HG03469 (cell line): ENCODE results near the gene THAP5.
"Not testable (repeated sequence)": the region's sequence is repeated elsewhere in the genome, so short reads cannot be mapped to it uniquely, and the experiment has no call there.

Source experiments
- ATAC-seq: cut with Tn5 transposase; IDR thresholded peaks from one replicate; pipeline ENCODE4 v1.9.1; 2021; ENCODE audit warnings: mild to moderate bottlenecking, moderate library complexity, moderate number of reproducible peaks; ENCODE audit not compliant: unreplicated experiment

The THAP5 gene

GRCh38 chr7:108585843-108586242 is 16.3 kb upstream of the THAP5 start:
- ATAC-seq = no peak

DNA sequence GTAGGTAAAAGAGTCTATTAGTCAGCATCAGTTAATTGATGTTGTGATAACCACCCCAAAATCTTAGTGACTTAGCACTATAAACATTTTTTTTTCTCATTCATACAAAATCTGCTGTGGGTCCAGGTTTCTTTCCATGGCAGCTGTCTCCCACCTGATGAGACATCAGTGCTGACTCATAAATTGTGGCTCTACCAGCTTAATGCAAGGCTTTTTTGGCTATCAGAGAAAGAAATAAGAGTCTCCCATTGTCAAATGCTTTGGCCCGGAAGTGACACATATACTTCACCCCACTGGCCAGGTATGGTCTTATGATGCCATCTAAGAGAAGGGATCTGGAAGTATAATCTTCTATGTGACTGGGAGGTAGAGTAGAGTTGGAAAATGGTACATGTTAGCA is 14.7 kb upstream of the THAP5 start:
- no peak for ATAC-seq

DNA sequence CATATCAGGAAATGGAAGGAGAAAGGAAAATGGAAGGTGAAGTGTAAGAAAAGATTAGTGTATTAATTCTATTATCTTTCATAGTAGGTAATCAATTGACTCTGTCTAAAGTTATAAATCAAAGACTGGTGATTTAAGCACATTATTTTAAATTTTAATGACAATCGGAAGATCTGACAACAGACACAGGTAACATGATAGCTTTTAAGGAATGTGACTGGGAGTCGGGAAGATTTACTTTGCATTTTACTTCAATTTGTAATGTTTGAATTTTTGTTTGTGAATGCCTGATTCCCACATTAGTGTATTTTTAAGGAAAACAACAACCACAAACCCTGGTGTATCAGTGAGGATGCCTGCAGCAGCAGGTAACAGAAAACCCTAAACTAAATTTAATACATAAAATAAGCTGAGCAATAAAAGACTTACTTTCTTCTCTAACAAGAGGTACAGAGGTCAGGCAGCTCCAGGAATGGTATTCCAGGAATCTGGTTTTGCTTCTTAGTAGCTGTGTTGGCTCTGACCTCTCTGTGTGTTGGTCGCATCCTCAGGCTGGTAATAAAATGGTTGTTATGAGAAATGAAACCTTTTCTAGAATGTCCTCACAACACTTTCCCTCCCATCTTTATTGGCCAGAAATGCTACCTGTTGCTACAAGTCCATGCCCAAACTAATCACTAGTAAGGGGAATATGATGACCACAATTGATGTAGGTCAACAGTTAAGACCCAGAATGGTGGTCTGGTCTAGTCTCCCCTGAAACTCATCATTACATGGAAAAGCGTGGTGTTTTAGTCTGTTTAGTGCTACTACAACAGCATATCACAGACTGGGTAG is 12.4 kb upstream of the THAP5 start:
- ATAC-seq = no peak

GRCh38 chr7:108580298-108580697 is 10.8 kb upstream of the THAP5 start:
- ATAC-seq = no peak

DNA sequence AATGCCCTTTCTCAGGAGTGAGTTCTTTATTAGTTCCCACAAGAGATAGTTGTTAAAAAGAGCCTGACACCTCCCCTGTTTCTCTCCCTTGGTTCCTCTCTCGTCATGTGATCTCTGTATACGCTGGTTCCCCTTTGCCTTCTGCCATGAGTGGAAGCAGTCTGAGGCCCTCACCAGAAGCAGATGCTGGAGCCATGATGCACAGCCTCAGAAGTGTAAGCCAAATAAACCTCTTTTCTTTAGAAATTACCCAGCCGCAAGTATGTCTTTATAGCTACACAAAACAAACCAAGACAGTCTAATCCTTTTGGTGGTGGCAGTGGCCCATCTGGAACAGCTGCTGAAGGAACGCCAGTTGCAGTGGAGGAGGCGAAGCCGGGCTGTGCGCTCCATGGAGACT is 9.4 kb upstream of the THAP5 start:
- no peak for ATAC-seq

GRCh38 chr7:108576116-108576515 is 6.6 kb upstream of the THAP5 start:
- ATAC-seq = no peak

- no peak for ATAC-seq
Observed at GRCh38 chr7:108575156-108575555, 5.7 kb upstream of the THAP5 start.

DNA sequence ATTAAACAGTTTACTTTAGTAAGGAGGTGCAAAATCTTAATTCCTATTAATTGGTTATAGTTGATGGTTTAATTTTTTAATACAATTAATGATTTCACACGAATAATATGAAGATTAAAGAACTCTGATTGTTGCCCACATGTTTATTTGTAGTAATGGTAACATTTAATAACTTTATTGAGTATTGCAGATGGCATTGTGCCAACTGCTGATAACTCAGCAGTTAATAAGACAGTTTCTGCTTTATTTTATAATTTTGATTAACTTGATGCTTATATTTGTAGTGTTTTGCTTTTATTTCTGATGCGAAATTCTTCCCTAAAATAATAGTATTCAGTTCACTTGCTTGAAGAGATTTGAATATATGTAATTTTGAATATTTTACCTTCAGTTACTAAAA is 3.0 kb upstream of the THAP5 start:
- ATAC-seq = no peak

DNA sequence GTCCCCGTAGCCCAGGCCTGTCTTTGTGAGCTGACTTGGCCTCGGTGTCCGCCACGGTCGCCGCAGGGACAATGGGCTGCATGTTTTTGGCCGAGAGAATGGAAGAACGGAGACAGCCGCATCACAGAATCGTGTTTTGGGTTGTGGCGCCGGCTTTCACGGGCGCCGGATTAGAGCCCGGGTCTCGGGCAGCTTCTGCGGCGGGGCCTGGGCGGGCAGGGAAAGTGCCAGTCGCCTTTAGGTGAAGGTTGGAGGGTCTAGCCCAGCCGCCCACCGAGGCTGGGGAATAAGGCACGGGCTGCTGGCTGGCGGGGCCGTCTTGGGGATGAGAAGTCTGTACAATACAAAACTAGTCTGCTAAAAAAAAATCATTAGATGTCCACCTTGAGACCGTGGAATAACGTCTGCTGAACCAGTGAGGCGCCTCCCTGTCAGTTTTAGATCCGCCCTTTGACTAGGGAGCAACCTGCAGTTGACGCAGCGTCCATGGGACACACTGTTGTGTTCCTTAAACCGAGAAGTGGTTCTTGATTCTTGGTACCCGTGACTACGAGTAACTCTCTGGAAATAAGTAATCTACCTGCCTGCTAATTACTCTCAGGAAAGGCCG is 745 bp upstream of the THAP5 start:
- ATAC-seq = no peak

DNA sequence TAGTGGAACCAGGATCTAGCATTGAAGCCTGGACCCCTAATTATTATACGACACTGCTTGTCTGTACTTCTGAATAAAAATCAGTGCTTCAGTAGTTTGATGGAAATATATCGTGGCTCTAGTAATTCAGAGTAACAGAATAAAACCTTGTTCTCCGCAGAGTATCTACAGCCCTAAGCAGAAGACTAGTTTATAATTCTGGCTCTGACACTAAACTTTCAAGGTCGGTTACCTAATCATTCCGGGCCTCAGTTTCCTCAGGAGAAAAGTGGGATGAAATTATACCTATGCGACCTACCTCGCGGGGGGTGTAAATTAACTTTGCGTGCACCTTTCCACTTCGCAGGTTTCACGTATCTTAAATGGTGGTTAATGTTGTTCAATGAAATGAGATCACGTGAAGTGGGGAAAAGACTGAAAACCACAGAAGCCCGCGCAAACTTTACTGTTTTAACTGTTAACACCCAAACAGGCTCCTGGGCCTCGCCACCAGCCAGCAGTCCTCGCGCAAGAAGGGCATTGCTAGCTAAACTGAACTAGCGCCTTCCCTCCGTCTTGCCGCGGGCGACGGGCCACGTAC is 615 bp downstream of the THAP5 start:
- ATAC-seq = no peak

DNA sequence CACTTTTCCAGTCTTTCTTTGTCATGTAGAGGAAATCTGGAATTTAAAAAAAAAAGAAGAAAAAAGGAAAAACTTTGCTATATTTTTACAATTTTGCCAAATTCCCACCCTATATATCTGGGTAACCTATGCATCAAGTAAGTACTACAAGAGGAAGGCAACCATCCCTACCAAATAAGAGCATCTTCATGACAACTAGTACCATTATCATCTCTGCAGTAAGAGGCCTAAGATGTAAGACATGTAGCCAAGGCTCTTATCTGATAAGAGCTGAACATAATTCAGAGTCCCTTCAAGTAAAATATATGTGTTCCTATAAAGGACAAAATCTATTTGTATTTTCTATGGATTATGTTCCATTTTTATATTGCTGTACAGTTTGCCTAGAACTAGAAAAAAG is 3.5 kb downstream of the THAP5 start:
- ATAC-seq = no peak

GRCh38 chr7:108561047-108561619 is 8.4 kb downstream of the THAP5 start:
- ATAC-seq = no peak

DNA sequence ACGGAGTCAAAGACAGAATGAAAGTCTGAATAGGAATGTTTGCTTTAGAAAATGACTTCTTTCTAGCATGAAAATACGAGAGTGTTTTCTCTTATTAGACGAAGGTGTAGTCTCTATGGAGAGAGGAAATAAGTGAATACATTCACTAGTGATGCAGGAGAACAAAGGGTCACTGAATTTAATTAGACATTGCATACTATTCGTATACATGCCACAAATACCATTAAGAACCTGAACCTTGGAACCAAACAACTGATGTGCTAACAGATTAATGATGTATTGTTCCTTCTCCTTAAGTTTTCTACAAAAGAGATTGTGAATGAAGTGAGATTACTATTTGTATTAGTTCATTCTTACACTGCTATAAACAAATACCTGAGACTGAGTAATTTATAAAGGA is 10.3 kb downstream of the THAP5 start:
- no peak for ATAC-seq

GRCh38 chr7:108557617-108558016 is 11.9 kb downstream of the THAP5 start:
- ATAC-seq = no peak

DNA sequence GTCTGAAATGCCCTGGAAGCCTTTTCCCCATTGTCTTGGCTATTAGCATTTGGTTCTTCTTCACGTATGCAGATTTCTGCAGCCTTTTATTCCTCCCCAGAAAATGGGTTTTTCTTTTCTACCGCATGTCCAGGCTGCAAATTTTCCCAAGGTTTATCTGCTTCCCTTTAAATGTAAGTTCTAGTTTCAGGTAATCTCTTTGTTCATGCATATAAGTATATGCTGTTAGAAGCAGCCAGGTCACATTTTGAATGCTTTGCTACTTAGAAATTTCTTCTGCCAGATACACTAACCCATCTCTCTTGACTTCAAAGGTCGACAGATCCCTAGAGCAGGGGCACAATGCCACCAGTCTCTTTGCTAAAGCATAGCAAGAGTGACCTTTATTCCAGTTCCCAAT is 12.3 kb downstream of the THAP5 start:
- ATAC-seq = no peak

DNA sequence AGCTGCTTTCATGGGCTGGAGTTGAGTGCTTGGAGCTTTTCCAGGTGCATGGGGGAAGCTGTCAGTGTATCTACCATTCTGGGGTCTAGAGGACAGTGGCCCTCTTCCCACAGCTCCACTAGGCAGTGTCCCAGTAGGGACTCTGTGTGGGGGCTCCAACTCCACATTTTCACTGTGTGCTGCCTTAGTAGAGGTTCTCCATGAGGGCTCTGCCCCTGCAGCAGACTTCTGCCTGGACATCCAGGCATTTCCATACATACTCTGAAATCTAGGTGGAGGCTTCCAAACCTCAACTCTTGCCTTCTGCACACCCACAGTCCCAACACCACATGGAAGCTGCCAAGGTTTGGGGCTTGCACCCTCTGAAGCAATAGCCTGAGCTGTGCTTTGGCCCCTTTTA is 12.8 kb downstream of the THAP5 start:
- not testable (repeated sequence) for ATAC-seq

- not testable (repeated sequence) for ATAC-seq
Observed at GRCh38 chr7:108548141-108548896, 21.2 kb downstream of the THAP5 start.

- no peak for ATAC-seq
Observed at GRCh38 chr7:108541478-108541877, 28.0 kb downstream of the THAP5 start.

DNA sequence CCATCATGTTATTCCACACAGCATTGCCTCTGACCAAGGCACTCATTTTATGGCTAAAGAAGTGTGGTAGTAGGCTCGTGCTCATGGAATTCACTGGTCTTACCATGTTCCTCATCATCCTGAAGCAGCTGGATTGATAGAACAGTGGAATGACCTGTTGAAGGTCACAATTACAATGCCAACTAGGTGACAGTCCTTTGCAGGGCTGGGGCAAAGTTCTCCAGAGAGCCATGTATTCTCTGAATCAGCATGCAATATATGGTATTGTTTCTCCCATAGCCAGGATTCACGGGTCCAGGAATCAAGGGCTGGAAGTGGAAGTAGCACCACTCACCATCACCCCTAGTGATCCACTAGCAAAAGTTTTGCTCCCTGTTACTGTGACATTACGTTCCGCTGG is 30.8 kb downstream of the THAP5 start:
- not testable (repeated sequence) for ATAC-seq

DNA sequence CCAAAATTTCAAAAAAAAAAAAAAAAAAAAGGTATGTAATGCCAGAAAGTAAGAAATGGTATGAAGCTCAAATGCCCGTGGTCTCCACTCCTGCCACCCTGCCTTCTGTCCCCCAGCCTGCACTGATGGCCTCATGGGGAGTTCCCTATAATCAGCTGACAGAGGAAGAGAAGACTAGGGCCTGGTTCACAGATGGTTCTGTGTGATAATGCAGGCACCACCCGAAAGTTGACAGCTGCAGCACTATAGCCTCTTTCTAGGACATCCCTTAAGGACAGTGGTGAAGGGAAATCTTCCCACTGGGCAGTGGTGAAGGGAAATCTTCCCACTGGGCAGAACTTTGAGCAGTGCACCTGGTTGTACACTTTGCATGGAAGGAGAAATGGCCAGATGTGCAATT is 31.3 kb downstream of the THAP5 start:
- ATAC-seq = not testable (repeated sequence)

DNA sequence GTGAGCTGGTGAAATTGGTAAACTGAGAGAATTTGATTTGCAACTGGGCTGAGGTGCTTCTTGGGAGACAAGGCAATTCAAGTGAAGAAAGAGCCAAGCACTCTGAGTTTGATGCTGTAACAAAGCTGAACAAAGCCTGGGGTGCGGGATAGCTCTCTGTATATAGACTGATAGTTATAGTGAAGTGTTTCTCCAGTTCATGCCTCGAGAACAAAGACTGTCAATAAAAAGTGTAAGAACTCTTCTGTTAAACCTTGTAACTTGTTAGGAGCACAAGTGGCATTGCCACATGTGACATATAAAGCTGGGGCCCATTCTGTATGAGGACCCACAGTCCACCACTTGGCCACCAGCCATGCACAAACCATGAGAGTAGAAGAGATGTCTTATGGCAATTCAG is 32.3 kb downstream of the THAP5 start:
- ATAC-seq = no peak
